Liver (tissue), 3 donors: ENCODE measurements around the gene STAT2.

Experiments used
- ATF3 ChIP-seq: IDR thresholded peaks from 2 replicates; pipeline ENCODE4 v1.6.1; 2016; ENCODE audit warnings: antibody characterized with exemption
- CTCF ChIP-seq: fragments of 150-350 bp; IDR thresholded peaks from 2 replicates; pipeline ENCODE4 v1.5.1; 2017; ENCODE audit warnings: improper control_type of control experiment, low read depth, low read length; ENCODE audit not compliant: missing input control
- MAX ChIP-seq: IDR thresholded peaks from 2 replicates; pipeline ENCODE4 v1.6.1; 2016; ENCODE audit warnings: antibody characterized with exemption
- SP1 ChIP-seq: IDR thresholded peaks from 2 replicates; pipeline ENCODE4 v1.6.1; 2018; ENCODE audit warnings: antibody characterized with exemption, mild to moderate bottlenecking
- YY1 ChIP-seq: IDR thresholded peaks from 2 replicates; pipeline ENCODE4 v1.6.1; 2016; ENCODE audit warnings: antibody characterized with exemption, mild to moderate bottlenecking
- TF ChIP-seq, protein P1 (sequence below): IDR thresholded peaks from 2 replicates; pipeline ENCODE4 v1.6.1; 2016; ENCODE audit warnings: antibody characterized with exemption, mild to moderate bottlenecking
- donor health status: healthy.
- donor health status: healthy.

GRCh38 chr12:56382611-56383010, 22.7 kb upstream of the STAT2 start:
- TF ChIP-seq YY1 (no peak), SP1 (no peak), CTCF (no peak), MAX (no peak), ATF3 (no peak)
- TF ChIP-seq, protein P1, sequence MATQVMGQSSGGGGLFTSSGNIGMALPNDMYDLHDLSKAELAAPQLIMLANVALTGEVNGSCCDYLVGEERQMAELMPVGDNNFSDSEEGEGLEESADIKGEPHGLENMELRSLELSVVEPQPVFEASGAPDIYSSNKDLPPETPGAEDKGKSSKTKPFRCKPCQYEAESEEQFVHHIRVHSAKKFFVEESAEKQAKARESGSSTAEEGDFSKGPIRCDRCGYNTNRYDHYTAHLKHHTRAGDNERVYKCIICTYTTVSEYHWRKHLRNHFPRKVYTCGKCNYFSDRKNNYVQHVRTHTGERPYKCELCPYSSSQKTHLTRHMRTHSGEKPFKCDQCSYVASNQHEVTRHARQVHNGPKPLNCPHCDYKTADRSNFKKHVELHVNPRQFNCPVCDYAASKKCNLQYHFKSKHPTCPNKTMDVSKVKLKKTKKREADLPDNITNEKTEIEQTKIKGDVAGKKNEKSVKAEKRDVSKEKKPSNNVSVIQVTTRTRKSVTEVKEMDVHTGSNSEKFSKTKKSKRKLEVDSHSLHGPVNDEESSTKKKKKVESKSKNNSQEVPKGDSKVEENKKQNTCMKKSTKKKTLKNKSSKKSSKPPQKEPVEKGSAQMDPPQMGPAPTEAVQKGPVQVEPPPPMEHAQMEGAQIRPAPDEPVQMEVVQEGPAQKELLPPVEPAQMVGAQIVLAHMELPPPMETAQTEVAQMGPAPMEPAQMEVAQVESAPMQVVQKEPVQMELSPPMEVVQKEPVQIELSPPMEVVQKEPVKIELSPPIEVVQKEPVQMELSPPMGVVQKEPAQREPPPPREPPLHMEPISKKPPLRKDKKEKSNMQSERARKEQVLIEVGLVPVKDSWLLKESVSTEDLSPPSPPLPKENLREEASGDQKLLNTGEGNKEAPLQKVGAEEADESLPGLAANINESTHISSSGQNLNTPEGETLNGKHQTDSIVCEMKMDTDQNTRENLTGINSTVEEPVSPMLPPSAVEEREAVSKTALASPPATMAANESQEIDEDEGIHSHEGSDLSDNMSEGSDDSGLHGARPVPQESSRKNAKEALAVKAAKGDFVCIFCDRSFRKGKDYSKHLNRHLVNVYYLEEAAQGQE: no peak
